ENCODE measurements around the gene MITF. TPM values are rescaled to one million over a fixed set of nuclear protein-coding genes. Genes with fewer than 3 reads are reported as not detected.

MITF gene
- total RNA-seq, 2 donors from 2014 or later, result 1.8 to 3.0 TPM

DNA sequence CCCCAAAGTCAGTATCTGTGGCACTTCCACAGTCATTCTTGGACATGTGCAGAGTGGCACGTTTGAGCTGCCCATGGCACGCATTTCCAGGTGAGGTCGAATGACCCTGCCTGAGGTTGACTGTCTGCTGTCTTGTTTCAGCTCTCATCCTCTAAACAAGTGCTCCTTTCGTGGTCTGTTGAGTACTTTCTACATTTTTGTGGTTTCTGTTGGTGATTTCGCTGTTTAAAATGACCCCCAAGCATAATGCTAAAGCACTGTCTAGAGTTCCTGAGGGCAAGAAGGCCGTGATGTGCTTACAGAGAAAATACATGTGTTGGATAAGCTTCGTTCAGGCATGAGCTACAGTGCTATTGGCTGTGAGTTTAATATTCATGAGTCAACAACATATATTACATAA, 220.3 kb downstream of the MITF start:
- H3K9ac ChIP-seq (ENCODE audit: extremely low read depth, low read length, poor library complexity, severe bottlenecking), result no peak overlapping the region
- 94 to 100% methylated on average over 2 to 6 of the region's 7 CpGs for WGBS, 2 experiments (ENCODE audit: insufficient coverage in 1 of 2, insufficient read length in 1 of 2)
- H3K27ac Mint-ChIP-seq, result no peak overlapping the region
- H3K36me3 ChIP-seq (ENCODE audit: control insufficient read depth, insufficient read depth, low read length), result no peaks in the 10 kb centered on the region
- no peak overlapping the region for H3K27ac ChIP-seq (ENCODE audit: low read depth, low read length)
- H3K4me3 ChIP-seq (ENCODE audit: low read length), result no peak overlapping the region
- H3K9me3 ChIP-seq (ENCODE audit: control insufficient read depth, low read length), result no peaks in the 10 kb centered on the region
- no peak for DNase-seq
- no peaks in the 10 kb centered on the region for H3K4me1 ChIP-seq (ENCODE audit: control insufficient read depth, insufficient read depth, low read length)
- no peak overlapping the region for H3K4me3 Mint-ChIP-seq
- H3K9me3 Mint-ChIP-seq, result no peaks in the 10 kb centered on the region
- H3K27me3 Mint-ChIP-seq (ENCODE audit: insufficient read depth), result peaks cover 2% of the 10 kb centered on the region
- no peaks in the 10 kb centered on the region for H3K36me3 Mint-ChIP-seq (ENCODE audit: low read depth)
- peaks cover 12% of the 10 kb centered on the region for H3K27me3 ChIP-seq (ENCODE audit: control insufficient read depth, insufficient read depth, low read length, poor library complexity, severe bottlenecking)
- H3K4me1 Mint-ChIP-seq, result peaks cover 6% of the 10 kb centered on the region
- TF ChIP-seq, protein P1, sequence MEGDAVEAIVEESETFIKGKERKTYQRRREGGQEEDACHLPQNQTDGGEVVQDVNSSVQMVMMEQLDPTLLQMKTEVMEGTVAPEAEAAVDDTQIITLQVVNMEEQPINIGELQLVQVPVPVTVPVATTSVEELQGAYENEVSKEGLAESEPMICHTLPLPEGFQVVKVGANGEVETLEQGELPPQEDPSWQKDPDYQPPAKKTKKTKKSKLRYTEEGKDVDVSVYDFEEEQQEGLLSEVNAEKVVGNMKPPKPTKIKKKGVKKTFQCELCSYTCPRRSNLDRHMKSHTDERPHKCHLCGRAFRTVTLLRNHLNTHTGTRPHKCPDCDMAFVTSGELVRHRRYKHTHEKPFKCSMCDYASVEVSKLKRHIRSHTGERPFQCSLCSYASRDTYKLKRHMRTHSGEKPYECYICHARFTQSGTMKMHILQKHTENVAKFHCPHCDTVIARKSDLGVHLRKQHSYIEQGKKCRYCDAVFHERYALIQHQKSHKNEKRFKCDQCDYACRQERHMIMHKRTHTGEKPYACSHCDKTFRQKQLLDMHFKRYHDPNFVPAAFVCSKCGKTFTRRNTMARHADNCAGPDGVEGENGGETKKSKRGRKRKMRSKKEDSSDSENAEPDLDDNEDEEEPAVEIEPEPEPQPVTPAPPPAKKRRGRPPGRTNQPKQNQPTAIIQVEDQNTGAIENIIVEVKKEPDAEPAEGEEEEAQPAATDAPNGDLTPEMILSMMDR (conservative IDR thresholded peaks at IDR 0.05), result no peak

DNA sequence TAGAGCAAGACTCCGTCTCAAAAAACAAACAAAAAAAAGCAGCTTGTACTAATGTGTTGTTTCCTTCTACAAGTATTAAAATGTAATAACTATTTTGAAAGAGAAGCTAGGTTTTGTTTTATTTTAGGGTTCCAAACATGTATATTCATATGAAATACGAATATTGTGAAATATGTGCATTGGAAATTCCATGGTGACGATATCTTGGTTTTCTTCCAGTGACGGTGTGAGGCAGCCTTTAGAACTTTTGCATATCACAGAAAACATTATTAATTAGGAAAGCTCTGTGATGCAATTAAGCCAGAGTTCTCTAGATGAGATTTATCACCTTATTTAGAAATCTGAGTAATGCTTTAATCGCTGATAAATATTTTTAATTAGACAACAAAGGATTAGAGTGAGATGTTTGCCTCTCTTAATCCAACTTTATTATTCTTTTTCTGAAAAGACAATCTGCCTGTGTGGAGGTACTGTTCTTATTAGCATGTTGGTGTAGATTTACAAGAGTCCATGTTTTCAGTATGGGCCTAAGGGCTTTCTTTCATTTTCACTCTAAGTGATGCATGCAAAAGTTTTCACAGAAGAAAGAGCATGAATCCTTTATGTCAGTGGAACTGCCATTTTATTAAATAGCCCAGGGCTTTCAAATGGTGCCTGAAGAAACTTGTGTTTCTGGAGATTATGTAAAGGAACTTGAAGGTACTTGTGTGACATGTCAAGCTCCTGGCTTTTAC, 222.6 kb downstream of the MITF start:
- TF ChIP-seq, protein P1 (conservative IDR thresholded peaks at IDR 0.05), result no peak
- no peaks in the 10 kb centered on the region for H3K9me3 ChIP-seq (ENCODE audit: control insufficient read depth, low read length)
- no peak overlapping the region for H3K27ac ChIP-seq (ENCODE audit: low read depth, low read length)
- no peak for DNase-seq
- WGBS, 2 experiments (ENCODE audit: insufficient coverage in 1 of 2, insufficient read length in 1 of 2), result 95 to 100% methylated on average over 3 to 5 of the region's 5 CpGs
- H3K27ac Mint-ChIP-seq, result no peak overlapping the region
- no peaks in the 10 kb centered on the region for H3K27me3 ChIP-seq (ENCODE audit: control insufficient read depth, insufficient read depth, low read length, poor library complexity, severe bottlenecking)
- H3K36me3 ChIP-seq (ENCODE audit: control insufficient read depth, insufficient read depth, low read length), result no peaks in the 10 kb centered on the region
- no peak overlapping the region for H3K4me3 ChIP-seq (ENCODE audit: low read length)
- peaks cover 6% of the 10 kb centered on the region for H3K4me1 Mint-ChIP-seq
- H3K9ac ChIP-seq (ENCODE audit: extremely low read depth, low read length, poor library complexity, severe bottlenecking), result no peak overlapping the region
- H3K4me3 Mint-ChIP-seq, result no peak overlapping the region
- H3K27me3 Mint-ChIP-seq (ENCODE audit: insufficient read depth), result peaks cover 2% of the 10 kb centered on the region
- no peaks in the 10 kb centered on the region for H3K36me3 Mint-ChIP-seq (ENCODE audit: low read depth)
- no peaks in the 10 kb centered on the region for H3K4me1 ChIP-seq (ENCODE audit: control insufficient read depth, insufficient read depth, low read length)
- no peaks in the 10 kb centered on the region for H3K9me3 Mint-ChIP-seq

DNA sequence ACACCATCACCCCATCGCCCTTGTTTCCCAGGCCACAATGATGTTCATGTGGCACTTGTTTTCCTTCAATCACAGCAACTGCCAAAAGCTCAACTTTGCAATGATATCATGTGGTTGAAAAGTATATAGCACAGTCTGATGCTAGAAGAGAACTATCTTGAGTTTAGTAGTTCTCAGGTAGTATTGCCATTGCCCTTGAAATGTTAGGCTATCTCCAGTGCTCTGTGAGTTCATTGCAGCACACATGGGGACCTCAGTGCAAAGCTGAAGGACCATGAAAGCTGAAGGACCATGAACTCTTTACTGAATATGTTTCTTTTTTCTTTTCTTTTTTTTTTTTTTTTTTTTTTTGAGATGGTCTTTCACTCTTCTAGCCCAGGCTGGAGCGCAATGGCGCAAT, 224.4 kb downstream of the MITF start:
- Histone ChIP-seq H3K27ac (ENCODE audit: low read depth, low read length) (no peak overlapping the region), H3K27me3 (ENCODE audit: control insufficient read depth, insufficient read depth, low read length, poor library complexity, severe bottlenecking) (no peaks in the 10 kb centered on the region), H3K4me1 (ENCODE audit: control insufficient read depth, insufficient read depth, low read length) (no peaks in the 10 kb centered on the region), H3K4me3 (ENCODE audit: low read length) (no peak overlapping the region), H3K9ac (ENCODE audit: extremely low read depth, low read length, poor library complexity, severe bottlenecking) (no peak overlapping the region), H3K36me3 (ENCODE audit: control insufficient read depth, insufficient read depth, low read length) (no peaks in the 10 kb centered on the region), H3K9me3 (ENCODE audit: control insufficient read depth, low read length) (no peaks in the 10 kb centered on the region)
- 97% methylated on average over 3 of the region's 3 CpGs; no CpG with 5 or more reads in 1 of the 2 experiments for WGBS, 2 experiments (ENCODE audit: insufficient coverage in 1 of 2, insufficient read length in 1 of 2)
- no peak overlapping the region for H3K27ac Mint-ChIP-seq
- no peak overlapping the region for H3K4me3 Mint-ChIP-seq
- H3K4me1 Mint-ChIP-seq, result no peaks in the 10 kb centered on the region
- TF ChIP-seq, protein P1 (conservative IDR thresholded peaks at IDR 0.05), result no peak
- peaks cover 2% of the 10 kb centered on the region for H3K27me3 Mint-ChIP-seq (ENCODE audit: insufficient read depth)
- H3K36me3 Mint-ChIP-seq (ENCODE audit: low read depth), result no peaks in the 10 kb centered on the region
- no peak for DNase-seq
- H3K9me3 Mint-ChIP-seq, result no peaks in the 10 kb centered on the region
